A673 (cell line): Measurements from ENCODE around the gene SLC16A6. TPM values are rescaled to one million over a fixed set of nuclear protein-coding genes. Genes with fewer than 3 reads are reported as not detected.

Source experiments
- BruUV-seq: library from RNA; stranded (reverse); fragments of 400-500 nt; replicated peaks from 2 replicates; lab custom pipeline; 2021; lab: Mats Ljungman, UMichigan
- CTCF ChIA-PET: fragments of 300-600 bp; sonication (Branson Sonifier 250); formaldehyde crosslinking; loops from one replicate; lab custom pipeline; 2022; ENCODE audit warnings: antibody characterized with exemption; lab: Charles Lee
- POLR2A ChIA-PET: fragments of 300-600 bp; sonication (Branson Sonifier 250); formaldehyde crosslinking; loops from one replicate; lab custom pipeline; 2022; ENCODE audit warnings: antibody characterized with exemption; ENCODE audit not compliant: low non-redundant PET; lab: Charles Lee
- DNase-seq: peaks from one replicate; pipeline ENCODE4 v3.0.0-alpha.2; 2015; ENCODE audit warnings: low spot score
- H3K27ac ChIP-seq: fragments of 200-600 bp; sonication (generic); 2 replicates; pipeline ENCODE4 v1.5.1; 2016; ENCODE audit warnings: mixed run types, low read depth, mild to moderate bottlenecking, mixed read lengths, antibody characterized with exemption, low read length; ENCODE audit not compliant: poor library complexity, severe bottlenecking
- H3K27me3 ChIP-seq: fragments of 200-600 bp; sonication (generic); replicated peaks from 2 replicates; pipeline ENCODE4 v1.6.1; 2017; ENCODE audit warnings: mixed run types, low read depth, mild to moderate bottlenecking, mixed read lengths, antibody characterized with exemption, low read length; ENCODE audit not compliant: insufficient read depth, poor library complexity
- H3K36me3 ChIP-seq: fragments of 200-600 bp; sonication (generic); 2 replicates; pipeline ENCODE4 v1.6.1; 2016; ENCODE audit warnings: mixed run types, mild to moderate bottlenecking, mixed read lengths, antibody characterized with exemption, low read length; ENCODE audit not compliant: insufficient read depth, poor library complexity, severe bottlenecking
- H3K4me1 ChIP-seq: fragments of 200-600 bp; sonication (generic); 2 replicates; pipeline ENCODE4 v1.6.1; 2017; ENCODE audit warnings: mixed run types, mild to moderate bottlenecking, mixed read lengths, antibody characterized with exemption, low read length; ENCODE audit not compliant: insufficient read depth, poor library complexity, severe bottlenecking
- H3K4me3 ChIP-seq: fragments of 200-600 bp; sonication (generic); 2 replicates; pipeline ENCODE4 v1.5.1; 2016; ENCODE audit warnings: low read depth, mixed run types, mild to moderate bottlenecking, mixed read lengths, low read length; ENCODE audit not compliant: poor library complexity, severe bottlenecking
- H3K9me3 ChIP-seq: fragments of 200-600 bp; sonication (generic); 2 replicates; pipeline ENCODE4 v1.6.1; 2016; ENCODE audit warnings: mixed run types, low read depth, mild to moderate bottlenecking, mixed read lengths, antibody characterized with exemption, low read length; ENCODE audit not compliant: poor library complexity, severe bottlenecking
- CTCF ChIP-seq: fragments of 300-800, 200-600 bp; sonication (generic); conservative IDR thresholded peaks from 2 replicates; pipeline ENCODE4 v1.5.1; 2017; ENCODE audit warnings: low read depth, mild to moderate bottlenecking, antibody characterized with exemption, low read length, moderate library complexity, mixed read lengths
- EZH2 ChIP-seq: fragments of 200-600 bp; sonication (generic); IDR thresholded peaks from 2 replicates; pipeline ENCODE4 v1.6.1; 2017; ENCODE audit warnings: borderline replicate concordance, low read depth, mild to moderate bottlenecking, mixed read lengths, antibody characterized with exemption, low read length; ENCODE audit not compliant: poor library complexity, severe bottlenecking
- intact Hi-C: fragments of 100-400 bp; cut with micrococcal nuclease; formaldehyde crosslinking; loops from one replicate; pipeline ENCODE4 v1.10.0; 2022; ENCODE audit not compliant: unreplicated experiment
- total RNA-seq: library from RNA; stranded (reverse); gene quantifications from 2 replicates; pipeline ENCODE4 v1.2.3, GENCODE V29; 2021

SLC16A6 gene
- total RNA-seq, 1 experiment from 2014 or later, result 0.67 TPM

GRCh38 chr17:68297195-68297594 lies 6.3 kb upstream of the SLC16A6 start:
- no peaks in the 10 kb centered on the region for H3K9me3 ChIP-seq
- no peak overlapping the region for H3K4me3 ChIP-seq

GRCh38 chr17:68296217-68297191 lies 5.6 kb upstream of the SLC16A6 start:
- Histone ChIP-seq H3K36me3 (no peaks in the 10 kb centered on the region), H3K4me3 (no peak overlapping the region), H3K27ac (no peak overlapping the region), H3K9me3 (no peaks in the 10 kb centered on the region), H3K27me3 (peaks cover 7% of the 10 kb centered on the region), H3K4me1 (peaks cover 8% of the 10 kb centered on the region)
- TF ChIP-seq EZH2, result no peak
- intact Hi-C loops, result no loop called here
- BruUV-seq, result no TSS peak
- POLR2A ChIA-PET, result no interaction called here
- CTCF ChIA-PET, result no interaction called here
- DNase-seq, result no peak

More at GRCh38 chr17:68297195-68297594, 6.3 kb upstream of the SLC16A6 start:
- no peak for DNase-seq
- no TSS peak for BruUV-seq
- ChIA-PET POLR2A (no interaction called here), CTCF (no interaction called here)
- TF ChIP-seq CTCF (no peak), EZH2 (no peak)
- H3K36me3 ChIP-seq, result no peaks in the 10 kb centered on the region
- intact Hi-C loops, result no loop called here
- H3K27ac ChIP-seq, result no peak overlapping the region
- H3K27me3 ChIP-seq, result peaks cover 7% of the 10 kb centered on the region
- peaks cover 7% of the 10 kb centered on the region for H3K4me1 ChIP-seq

- Histone ChIP-seq H3K4me3 (no peak overlapping the region), H3K36me3 (no peaks in the 10 kb centered on the region), H3K27me3 (peaks cover 14% of the 10 kb centered on the region), H3K4me1 (peaks cover 12% of the 10 kb centered on the region), H3K27ac (no peak overlapping the region), H3K9me3 (no peaks in the 10 kb centered on the region)
- TF ChIP-seq EZH2, result no peak
- no peak for TF ChIP-seq CTCF
- ChIA-PET CTCF (no interaction called here), POLR2A (no interaction called here)
- DNase-seq, result no peak
- intact Hi-C loops, result no loop called here
- no TSS peak for BruUV-seq
Measured at GRCh38 chr17:68295086-68295485, 4.2 kb upstream of the SLC16A6 start.

GRCh38 chr17:68294617-68295016 lies 3.7 kb upstream of the SLC16A6 start:
- POLR2A ChIA-PET, result no interaction called here
- CTCF ChIA-PET, result no interaction called here
- no TSS peak for BruUV-seq

More at GRCh38 chr17:68294617-68295016, 3.7 kb upstream of the SLC16A6 start:
- intact Hi-C loops, result no loop called here
- H3K4me3 ChIP-seq, result no peak overlapping the region
- H3K27ac ChIP-seq, result no peak overlapping the region
- peaks cover 18% of the 10 kb centered on the region for H3K27me3 ChIP-seq
- H3K9me3 ChIP-seq, result no peaks in the 10 kb centered on the region
- H3K36me3 ChIP-seq, result no peaks in the 10 kb centered on the region
- H3K4me1 ChIP-seq, result peaks cover 12% of the 10 kb centered on the region
- DNase-seq, result no peak
- TF ChIP-seq CTCF, result no peak
